HG03442 (cell line): Measurements from ENCODE around the gene TRABD.
"Not testable (repeated sequence)": the region's sequence is repeated elsewhere in the genome, so short reads cannot be mapped to it uniquely, and the experiment has no call there.

Source experiments
- ATAC-seq: cut with Tn5 transposase; IDR thresholded peaks from one replicate; pipeline ENCODE4 v1.9.1; 2021; ENCODE audit warnings: mild to moderate bottlenecking, moderate library complexity; ENCODE audit not compliant: unreplicated experiment

TRABD gene

DNA sequence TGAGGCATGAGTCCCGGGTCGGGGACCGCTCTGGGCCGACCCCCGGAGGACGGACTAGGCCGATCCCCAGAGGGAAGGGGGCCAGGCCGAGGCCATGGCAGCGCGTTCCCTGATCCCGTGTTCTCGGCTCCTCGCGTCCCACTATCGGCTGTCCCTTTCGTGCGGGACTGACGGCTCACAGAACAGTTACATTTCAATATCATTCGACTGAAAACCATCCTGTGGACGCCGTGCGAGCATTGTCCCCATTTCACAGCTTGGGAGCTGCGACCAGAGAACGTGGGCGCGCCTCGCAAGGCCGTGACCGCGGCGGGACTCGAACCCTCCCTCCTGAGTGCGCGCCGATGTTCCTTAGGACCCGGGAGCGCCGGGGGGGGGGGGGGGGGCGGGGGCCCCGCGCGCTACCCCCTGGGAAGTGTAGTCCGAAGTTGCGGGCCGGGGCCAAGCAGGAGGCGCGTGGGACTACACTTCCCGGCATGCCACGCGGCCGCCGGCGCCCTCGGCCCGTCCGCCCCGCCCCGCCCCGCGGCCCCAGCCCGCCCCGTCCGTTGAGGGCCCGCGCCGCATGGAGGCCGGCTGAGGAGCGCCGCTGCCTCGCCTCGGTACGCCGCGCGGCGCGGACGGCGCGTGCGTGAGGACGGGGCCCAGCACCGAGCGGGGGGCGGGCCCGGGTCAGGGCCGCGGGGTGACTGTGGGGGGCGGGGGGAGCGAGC, at the start of gene TRABD:
TRABD (plus strand) TSS at position 539 of the 713 bp plus-strand sequence. CDS start 7,148 bp downstream, outside the sequence.
- ATAC-seq = peak; percentile 33

- no peak for ATAC-seq
These were observed 49.1 kb upstream of the TRABD start for GRCh38 chr22:50136581-50137015.

DNA sequence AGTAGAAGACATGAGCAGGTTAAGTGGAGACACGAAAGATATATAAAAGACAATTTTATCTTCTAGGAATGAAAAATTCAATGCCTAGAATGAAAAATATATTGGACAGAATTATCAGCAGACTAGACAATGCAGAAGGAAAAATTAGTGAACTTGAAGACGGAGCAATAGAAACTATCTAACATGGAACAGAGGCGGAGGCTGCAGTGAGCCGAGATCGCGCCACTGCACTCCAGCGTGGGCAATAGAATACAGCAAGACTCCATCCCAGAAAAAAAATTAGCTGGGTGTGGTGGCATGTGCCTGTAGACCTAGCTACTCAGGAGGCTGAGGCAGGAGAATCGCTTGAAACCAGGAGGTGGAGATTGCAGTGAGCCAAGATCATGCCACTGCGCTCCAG, 48.4 kb upstream of the TRABD start:
- not testable (repeated sequence) for ATAC-seq

GRCh38 chr22:50138041-50138440, 47.7 kb upstream of the TRABD start:
- no peak for ATAC-seq

DNA sequence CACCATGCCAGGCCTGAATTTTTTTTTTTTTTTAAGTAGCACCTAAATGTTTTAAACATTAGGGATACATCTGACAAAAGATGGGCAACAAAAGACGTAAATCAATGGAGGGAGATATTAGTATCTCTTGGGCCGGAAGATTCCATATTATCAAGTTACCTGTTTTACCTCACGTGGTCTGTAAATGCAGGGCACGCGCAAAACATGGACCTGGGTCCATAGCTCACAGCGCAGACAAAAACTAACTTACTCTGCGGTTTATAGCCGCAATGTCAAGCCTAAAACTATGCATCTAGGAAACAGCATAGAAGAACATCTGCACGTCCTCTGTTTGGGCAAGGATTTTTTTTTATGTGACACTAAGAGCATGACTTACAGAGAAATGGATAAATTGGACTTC, 46.7 kb upstream of the TRABD start:
- no peak for ATAC-seq

- ATAC-seq = no peak
These were observed 45.8 kb upstream of the TRABD start for GRCh38 chr22:50139843-50140415.

DNA sequence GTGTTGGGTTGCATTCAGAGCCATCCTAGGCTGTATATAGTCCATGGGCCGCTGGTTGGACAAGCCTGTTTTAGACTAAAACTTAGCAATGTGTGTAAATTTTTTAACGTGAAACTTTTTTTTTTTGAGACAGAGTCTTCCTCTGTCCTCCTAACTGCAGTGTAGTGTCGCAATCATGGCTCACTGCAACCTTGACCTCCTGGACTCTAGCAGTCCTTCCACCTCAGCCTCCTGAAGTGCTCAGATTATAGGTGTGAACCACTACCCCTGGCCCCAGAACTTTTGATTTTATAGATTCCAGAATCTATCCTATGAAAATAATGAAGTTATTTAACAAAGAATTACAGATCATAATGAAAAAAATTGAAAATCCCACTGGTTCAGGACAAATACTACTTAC, 45.1 kb upstream of the TRABD start:
- no peak for ATAC-seq

GRCh38 chr22:50141462-50141861, 44.3 kb upstream of the TRABD start:
- no peak for ATAC-seq

GRCh38 chr22:50141891-50142363, 43.8 kb upstream of the TRABD start:
- ATAC-seq = no peak

GRCh38 chr22:50143096-50143495, 42.6 kb upstream of the TRABD start:
- no peak for ATAC-seq

- no peak for ATAC-seq
These were observed 41.6 kb upstream of the TRABD start for GRCh38 chr22:50144005-50144614.

DNA sequence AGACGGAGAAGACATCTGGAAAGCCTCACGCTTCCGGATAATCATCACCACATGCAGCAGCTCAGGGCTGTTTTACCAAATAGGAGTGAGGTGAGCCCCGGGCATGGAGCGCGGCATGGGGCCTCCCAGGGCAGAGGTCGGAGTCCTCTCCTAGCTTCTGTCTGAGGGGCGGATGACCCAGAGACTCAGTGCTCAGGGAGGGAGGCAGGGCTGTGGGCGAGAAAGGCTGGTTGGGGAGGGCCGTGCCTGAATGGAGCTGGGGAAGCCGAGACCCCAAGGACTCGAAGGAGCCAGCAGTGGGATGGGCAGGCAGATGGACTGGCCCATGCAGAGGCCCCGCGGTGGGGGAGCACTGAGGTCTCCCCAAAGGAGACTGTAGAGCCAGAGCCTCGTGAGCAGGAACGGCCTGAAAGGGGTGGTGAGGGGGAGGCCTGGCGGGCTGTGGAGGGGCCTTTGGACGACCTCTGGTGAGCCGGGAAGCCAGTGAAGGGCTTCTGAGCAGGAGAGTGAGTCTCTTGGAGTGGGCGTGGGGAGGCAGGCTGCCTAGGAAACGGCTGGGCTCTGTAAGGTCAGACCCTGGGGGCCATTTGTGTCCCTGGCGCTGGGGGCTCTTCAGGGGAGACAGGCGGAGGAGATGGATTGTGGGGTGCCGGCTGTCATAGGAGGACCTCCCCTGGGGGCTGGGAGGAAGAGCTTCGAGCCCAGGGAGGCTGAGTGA, 39.8 kb upstream of the TRABD start:
- ATAC-seq = no peak

DNA sequence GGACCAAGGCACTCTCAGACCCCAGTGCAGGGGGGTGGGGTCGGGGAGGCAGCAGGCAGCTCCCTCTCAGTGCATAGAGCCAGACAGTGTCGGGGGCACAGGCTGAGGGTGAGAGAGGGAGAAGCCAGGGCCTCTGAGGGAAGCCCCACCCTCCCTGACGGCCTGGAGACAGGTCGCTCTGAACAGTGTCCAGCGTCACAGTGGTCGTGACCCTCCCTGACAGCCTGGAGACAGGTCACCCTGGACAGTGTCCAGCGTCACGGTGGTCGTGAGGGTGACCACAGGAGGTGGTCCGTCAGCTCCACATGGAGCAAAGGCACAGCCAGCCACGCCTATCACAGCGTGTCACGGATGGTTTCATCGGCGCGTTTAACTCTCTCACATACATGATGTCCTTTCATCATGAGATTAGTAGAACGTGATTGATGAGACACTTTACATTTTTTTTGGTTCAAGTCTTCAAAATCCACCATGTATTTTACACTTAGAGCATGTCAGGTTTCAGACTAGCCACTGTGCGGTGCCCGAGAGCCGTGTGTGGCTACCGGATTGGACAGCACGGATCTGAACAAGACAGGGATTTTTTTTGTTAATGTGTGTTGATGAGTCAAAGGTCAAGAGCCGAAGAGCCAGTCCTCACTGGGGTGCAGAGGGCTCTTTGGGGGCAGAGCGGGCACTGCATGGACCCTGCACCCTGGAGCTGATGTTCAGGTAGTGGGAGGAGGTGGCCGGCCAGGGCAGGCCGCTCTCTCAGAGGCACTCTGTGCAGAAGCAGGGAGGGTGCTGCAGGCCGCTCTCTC, 39.1 kb upstream of the TRABD start:
- no peak for ATAC-seq

DNA sequence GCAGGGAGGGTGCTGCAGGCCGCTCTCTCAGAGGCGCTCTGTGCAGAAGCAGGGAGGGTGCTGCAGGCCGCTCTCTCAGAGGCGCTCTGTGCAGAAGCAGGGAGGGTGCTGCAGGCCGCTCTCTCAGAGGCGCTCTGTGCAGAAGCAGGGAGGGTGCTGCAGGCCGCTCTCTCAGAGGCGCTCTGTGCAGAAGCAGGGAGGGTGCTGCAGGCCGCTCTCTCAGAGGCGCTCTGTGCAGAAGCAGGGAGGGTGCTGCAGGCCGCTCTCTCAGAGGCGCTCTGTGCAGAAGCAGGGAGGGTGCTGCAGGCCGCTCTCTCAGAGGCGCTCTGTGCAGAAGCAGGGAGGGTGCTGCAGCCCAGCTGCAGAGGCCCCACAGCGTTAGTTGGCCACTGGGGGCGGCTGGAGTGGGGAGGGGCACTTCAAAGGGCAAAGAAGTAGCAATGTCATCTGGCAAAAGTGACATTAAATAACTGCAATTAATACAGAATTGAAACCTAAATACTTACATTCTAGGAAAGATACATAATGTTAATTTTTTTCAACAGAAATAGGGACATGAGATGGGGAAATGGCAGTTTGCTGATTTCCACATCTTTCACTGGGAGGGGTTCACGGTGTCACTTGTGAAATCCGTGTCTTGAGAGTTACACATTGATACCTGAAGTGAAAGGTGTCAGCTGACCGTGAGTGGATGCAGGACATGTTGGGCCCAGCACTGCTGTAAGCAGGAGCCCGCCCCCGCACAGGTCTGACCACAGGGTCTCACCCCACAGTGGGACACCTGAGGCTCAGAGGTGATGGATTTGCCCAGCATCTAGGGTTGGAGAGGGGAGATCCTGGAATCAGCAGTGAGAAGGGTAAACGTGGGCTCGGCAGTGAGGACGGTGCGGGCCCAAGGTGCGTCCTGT, 38.2 kb upstream of the TRABD start:
- not testable (repeated sequence) for ATAC-seq

DNA sequence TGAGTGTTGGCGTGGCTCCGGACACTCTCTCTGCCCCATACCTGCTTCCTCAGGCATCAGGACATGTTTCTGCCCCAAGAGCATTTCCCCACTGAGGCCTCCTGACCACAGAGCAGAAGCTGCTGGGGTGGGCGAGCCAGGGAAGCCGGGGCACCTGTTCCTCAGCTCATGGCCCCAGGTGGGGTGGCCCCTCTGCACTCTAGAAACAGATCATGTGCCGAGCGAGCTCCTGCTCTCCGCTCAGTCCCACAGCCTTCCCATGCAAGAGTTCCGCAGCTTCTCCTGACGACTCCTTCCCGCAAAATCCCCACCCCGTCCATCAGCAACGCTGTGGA, 37.6 kb upstream of the TRABD start:
- ATAC-seq = no peak

GRCh38 chr22:50148991-50149721, 36.6 kb upstream of the TRABD start:
- ATAC-seq = peak; percentile 42

GRCh38 chr22:50150161-50151129, 35.3 kb upstream of the TRABD start:
- ATAC-seq = no peak
